ENCODE results near the gene TAS1R3.
A peak's percentile ranks its signal among the peaks of the same experiment; 100 is the strongest.

The TAS1R3 gene

GRCh38 chr1:1371746-1372711 is 40.9 kb downstream of the TAS1R3 start:
- DNase-seq (ENCODE audit: low read depth), result peak; percentile 75

DNA sequence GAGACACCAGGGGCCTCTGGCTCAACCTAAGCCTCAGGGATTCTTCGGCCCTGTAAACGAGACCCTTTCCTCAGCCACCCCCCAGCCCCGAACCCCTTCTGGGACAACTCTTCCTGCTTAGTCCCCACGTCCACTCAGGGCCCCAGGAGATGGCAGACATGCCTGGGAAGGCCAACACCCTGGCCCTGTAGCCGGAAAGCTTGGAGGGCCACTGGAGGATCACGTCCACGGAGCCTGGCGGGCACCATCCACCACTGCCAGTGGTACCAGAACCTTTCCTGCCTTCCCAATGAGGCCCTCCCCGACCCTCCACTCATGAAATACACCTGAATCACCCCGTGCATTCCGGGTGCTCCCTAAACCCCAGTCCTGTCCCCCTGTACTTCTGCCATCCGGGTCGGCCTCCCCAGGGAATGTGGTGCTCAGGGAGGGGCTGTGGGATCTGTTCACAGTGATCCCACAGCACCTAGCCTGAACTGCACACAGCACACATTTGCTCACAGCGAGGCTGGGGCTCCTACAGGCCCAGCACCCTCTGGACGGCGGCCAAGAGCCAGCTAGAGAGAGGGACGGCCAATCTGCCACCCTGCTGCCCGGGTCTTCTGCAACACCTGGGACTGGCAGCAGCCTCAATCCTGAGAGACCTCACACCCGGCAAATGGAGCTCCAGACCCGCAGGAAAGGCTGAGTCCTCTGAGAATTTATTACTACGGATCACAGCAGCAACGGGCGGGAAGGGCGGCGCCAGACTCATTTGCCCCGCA is 42.2 kb downstream of the TAS1R3 start:
- DNase-seq (ENCODE audit: low read depth), result no peak

GRCh38 chr1:1373815-1374588 is 42.9 kb downstream of the TAS1R3 start:
- no peak for DNase-seq (ENCODE audit: low read depth)

DNA sequence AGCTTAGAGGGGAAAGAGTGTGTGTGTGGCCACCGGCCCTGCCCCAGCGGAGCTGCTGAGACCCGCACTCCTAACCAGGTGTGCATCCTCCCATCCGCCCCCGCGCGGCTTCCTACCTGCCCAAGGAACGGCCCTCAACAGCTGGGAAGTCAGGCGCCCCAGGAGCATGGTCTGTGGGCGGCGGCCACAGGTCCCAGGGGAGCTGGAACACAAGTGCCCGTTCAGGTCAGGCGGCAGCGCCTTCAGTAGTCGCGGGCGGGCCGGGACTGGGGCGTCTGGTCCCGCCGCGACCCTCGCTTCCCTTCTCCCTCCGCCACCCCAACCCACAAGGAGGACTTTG is 43.5 kb downstream of the TAS1R3 start:
- DNase-seq (ENCODE audit: low read depth), result no peak

DNA sequence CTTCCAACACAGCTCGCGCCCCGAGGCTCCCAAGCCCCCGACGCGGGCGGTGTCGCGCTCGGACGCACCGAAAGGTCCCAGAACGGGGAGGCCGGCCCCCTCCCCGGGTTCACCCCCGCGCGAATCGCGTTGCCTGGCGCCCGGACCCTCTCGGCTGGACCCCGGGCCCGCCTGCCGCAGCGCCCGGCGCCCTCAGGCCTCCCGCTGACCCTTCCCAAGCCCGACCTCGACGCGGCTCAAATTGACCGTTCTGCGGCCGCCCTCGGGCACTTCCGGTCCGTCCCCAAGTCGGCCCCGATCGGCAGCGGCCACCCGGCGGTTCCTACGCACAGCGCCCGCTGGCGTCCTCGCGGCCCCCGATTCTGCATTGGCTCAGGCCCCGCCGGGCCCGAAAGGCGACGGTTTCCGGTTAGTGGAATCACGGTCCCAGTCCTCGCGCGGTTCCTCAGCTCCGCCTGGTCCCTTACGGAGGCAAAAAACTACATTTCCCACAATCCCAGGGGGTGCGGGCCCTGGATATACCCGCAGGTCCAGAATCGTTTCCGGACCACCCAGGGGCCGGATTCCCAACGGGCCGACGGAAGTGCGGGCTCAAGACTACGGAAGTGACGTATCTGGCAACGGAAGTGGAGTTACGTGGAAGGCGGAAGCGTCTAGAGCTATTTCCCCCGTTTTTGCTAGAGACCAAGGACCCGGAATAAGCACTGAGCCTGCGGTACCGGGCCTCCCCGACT is 44.0 kb downstream of the TAS1R3 start, which contains the start of gene AURKAIP1:
AURKAIP1 (minus strand) TSS at position 279 of the 734 bp plus-strand sequence. CDS start 451 bp downstream, outside the sequence.
- DNase-seq (ENCODE audit: low read depth), result peak; percentile 86

GRCh38 chr1:1376551-1377226 is 45.6 kb downstream of the TAS1R3 start:
- DNase-seq (ENCODE audit: low read depth), result no peak

GRCh38 chr1:1377540-1378205 is 46.6 kb downstream of the TAS1R3 start:
- DNase-seq (ENCODE audit: low read depth), result no peak

GRCh38 chr1:1380860-1381259 is 49.8 kb downstream of the TAS1R3 start:
- no peak for DNase-seq (ENCODE audit: low read depth)

DNA sequence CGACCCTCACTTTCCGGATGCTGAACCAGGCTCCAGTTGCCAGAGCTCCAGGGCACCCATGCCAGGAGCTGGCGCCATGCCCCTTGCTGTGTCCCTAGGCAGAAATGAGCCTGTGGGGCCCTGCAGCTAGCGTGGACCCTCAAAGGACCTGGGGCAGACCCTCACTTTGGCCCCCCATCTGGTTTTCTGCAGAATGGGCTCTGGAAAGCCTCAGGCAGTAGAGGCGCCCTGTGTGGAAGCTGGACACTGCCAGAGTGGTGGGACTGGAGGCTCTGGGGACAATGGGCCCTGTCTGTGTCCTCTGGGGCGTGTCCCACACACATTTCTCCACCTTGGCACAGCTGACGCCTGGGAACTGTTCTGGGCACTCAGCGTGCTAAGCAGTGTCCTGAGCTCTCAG is 50.2 kb downstream of the TAS1R3 start:
- no peak for DNase-seq (ENCODE audit: low read depth)

Data from stimulated activated CD8-positive, alpha-beta memory T cell treated with anti-CD3 and anti-CD28 coated beads, Interleukin-7, amount 100 ng/mL, for 24 hours (primary cell).